Sigmoid colon (tissue), 7 donors: ENCODE results near the gene TGIF1. TPM values are rescaled to one million over a fixed set of nuclear protein-coding genes. Genes with fewer than 3 reads are reported as not detected.
"Not testable (repeated sequence)": the region's sequence is repeated elsewhere in the genome, so short reads cannot be mapped to it uniquely, and the experiment has no call there.

Source experiments
- DNase-seq: peaks from one replicate; pipeline ENCODE4 v3.0.0-alpha.2; 2019
- H3K27ac ChIP-seq, 4 donors: fragments of 200-600 bp; sonication (generic); one replicate each; pipeline ENCODE4 v1.5.1; 2016 to 2019; ENCODE audit warnings: mild to moderate bottlenecking in 1 of 4
- H3K27me3 ChIP-seq, 3 donors: fragments of 200-600 bp; sonication (generic); one replicate each; pipeline ENCODE4 v1.5.1; 2019; ENCODE audit warnings: mild to moderate bottlenecking in 1 of 3
- H3K36me3 ChIP-seq, 4 donors: fragments of 200-600 bp; sonication (generic); one replicate each; pipeline ENCODE4 v1.5.1; 2016 to 2019
- H3K4me1 ChIP-seq, 4 donors: fragments of 200-600 bp; sonication (generic); one replicate each; pipeline ENCODE4 v1.5.1; 2017 to 2019
- H3K4me3 ChIP-seq, 4 donors: fragments of 200-600 bp; sonication (generic); one replicate each; pipeline ENCODE4 v1.5.1; 2017 to 2019; ENCODE audit warnings: mild to moderate bottlenecking in 2 of 4, moderate library complexity in 1 of 4
- H3K9me3 ChIP-seq, 4 donors: fragments of 200-600 bp in 3 of 4; sonication (generic) in 3 of 4; one replicate each; pipeline versions ENCODE4 v1.5.1 to v1.6.1; 2013 to 2019
- EP300 ChIP-seq, 4 donors: sonication (generic); formaldehyde crosslinking; IDR thresholded peaks; one replicate each; pipeline ENCODE4 v1.6.1; 2017; ENCODE audit warnings: antibody characterized with exemption in 4 of 4
- POLR2A ChIP-seq, 2 donors: fragments of 450-650 bp; IDR thresholded peaks; one replicate each; pipeline ENCODE4 v1.6.1; 2016; ENCODE audit warnings: antibody characterized with exemption in 2 of 2, mild to moderate bottlenecking in 2 of 2, moderate library complexity in 2 of 2
- POLR2AphosphoS5 ChIP-seq, 4 donors: sonication (generic); formaldehyde crosslinking; IDR thresholded peaks; one replicate each; pipeline ENCODE4 v1.6.1; 2017; ENCODE audit warnings: antibody characterized with exemption in 4 of 4
- WGBS, 2 donors: extraction: QIAGEN DNeasy Blood & Tissue Kit; methylation state at CpG; one replicate each; pipeline ENCODE4 v1.1.7; 2013; 5-methylcytosine and 5-hydroxymethylcytosine counted together
- intact Hi-C: fragments of 100-400 bp; cut with DNase I; formaldehyde crosslinking; loops from one replicate; pipeline ENCODE4 v1.15.1; 2023
- polyA plus RNA-seq, 3 donors: library from polyadenylated mRNA; stranded (reverse); fragments of 200-250 nt; gene quantifications; one replicate each; pipeline ENCODE4 v1.2.3, GENCODE V29; 2013
- total RNA-seq, 4 donors: library from RNA; depleted of rRNA; stranded (reverse); fragments of >200 nt; gene quantifications; one replicate each; pipeline ENCODE4 v1.1.0, GENCODE V29; 2016
- TF ChIP-seq, protein P1 (sequence below), 4 experiments: fragments of 450-650 bp in 3 of 4; fragments of 200-600 bp in 1 of 4; IDR thresholded peaks; one replicate each; pipeline ENCODE4 v1.5.1; 2016 to 2019; ENCODE audit warnings: antibody characterized with exemption in 4 of 4, mild to moderate bottlenecking in 3 of 4, moderate library complexity in 2 of 4
- donor health status: healthy with polysubstance abuse.
- donor health status: Bipolar disorder and iron deficiency.
- donor health status: healthy.

TGIF1 gene
- total and polyA plus RNA-seq, 7 donors = 32.1 to 80.6 (median 49.9) TPM

- intact Hi-C loops = no loop called here
- WGBS, 2 donors = 33 to 36% methylated on average over 28 of the region's 28 CpGs
- DNase-seq = no peak
- H3K27ac ChIP-seq = no peak overlapping the region
- no peak for TF ChIP-seq EP300 (IDR thresholded peaks at IDR 0.05)
- no peak for TF ChIP-seq POLR2AphosphoS5 (IDR thresholded peaks at IDR 0.05)
- TF ChIP-seq POLR2A (IDR thresholded peaks at IDR 0.05) = no peak
- TF ChIP-seq, protein P1, sequence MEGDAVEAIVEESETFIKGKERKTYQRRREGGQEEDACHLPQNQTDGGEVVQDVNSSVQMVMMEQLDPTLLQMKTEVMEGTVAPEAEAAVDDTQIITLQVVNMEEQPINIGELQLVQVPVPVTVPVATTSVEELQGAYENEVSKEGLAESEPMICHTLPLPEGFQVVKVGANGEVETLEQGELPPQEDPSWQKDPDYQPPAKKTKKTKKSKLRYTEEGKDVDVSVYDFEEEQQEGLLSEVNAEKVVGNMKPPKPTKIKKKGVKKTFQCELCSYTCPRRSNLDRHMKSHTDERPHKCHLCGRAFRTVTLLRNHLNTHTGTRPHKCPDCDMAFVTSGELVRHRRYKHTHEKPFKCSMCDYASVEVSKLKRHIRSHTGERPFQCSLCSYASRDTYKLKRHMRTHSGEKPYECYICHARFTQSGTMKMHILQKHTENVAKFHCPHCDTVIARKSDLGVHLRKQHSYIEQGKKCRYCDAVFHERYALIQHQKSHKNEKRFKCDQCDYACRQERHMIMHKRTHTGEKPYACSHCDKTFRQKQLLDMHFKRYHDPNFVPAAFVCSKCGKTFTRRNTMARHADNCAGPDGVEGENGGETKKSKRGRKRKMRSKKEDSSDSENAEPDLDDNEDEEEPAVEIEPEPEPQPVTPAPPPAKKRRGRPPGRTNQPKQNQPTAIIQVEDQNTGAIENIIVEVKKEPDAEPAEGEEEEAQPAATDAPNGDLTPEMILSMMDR (IDR thresholded peaks at IDR 0.05) = no peak
- no peaks in the 10 kb centered on the region for H3K4me1 ChIP-seq
- H3K36me3 ChIP-seq = no peaks in the 10 kb centered on the region
- H3K27me3 ChIP-seq = peaks cover 0 to 7% (median 0%) of the 10 kb centered on the region in 3 donors
- no peaks in the 10 kb centered on the region for H3K9me3 ChIP-seq
- peak overlapping the region; percentile 18 to 38 (median 32) for H3K4me3 ChIP-seq
Observed at GRCh38 chr18:3411854-3412268, 38.1 kb upstream of the TGIF1 start.

DNA sequence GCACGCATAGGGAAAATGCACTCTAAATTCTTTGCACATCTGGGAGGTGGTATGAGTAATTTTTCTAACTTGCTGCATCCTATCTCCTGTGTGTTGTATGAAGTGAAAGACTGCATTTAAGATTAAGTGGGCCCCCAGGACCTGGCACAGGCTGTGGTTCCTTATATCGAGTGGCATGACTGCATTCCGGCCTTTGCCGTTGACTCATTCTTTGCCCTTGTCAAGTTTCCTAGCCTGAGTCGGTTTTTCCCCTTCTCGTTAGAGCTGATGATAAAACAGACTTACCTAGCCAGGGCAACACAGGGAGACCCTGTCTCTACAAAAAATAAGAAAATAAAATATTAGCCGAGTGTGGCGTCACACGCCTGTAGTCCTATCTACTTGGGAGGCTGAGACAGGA lies 37.4 kb upstream of the TGIF1 start:
- H3K27me3 ChIP-seq, H3K36me3 ChIP-seq, H3K4me3 ChIP-seq, intact Hi-C loops, DNase-seq, H3K27ac ChIP-seq, H3K4me1 ChIP-seq, H3K9me3 ChIP-seq: not testable (repeated sequence)
- WGBS, 2 donors = 69 to 82% methylated on average over 9 of the region's 9 CpGs

- Histone ChIP-seq H3K27ac (no peak overlapping the region), H3K27me3 (peaks cover 0 to 7% (median 0%) of the 10 kb centered on the region in 3 donors), H3K36me3 (no peaks in the 10 kb centered on the region), H3K9me3 (no peaks in the 10 kb centered on the region), H3K4me1 (no peaks in the 10 kb centered on the region), H3K4me3 (no peak overlapping the region)
- DNase-seq = no peak
- WGBS, 2 donors = 87 to 89% methylated on average over 11 of the region's 11 CpGs
- no peak for TF ChIP-seq POLR2A (IDR thresholded peaks at IDR 0.05)
- no peak for TF ChIP-seq EP300 (IDR thresholded peaks at IDR 0.05)
- TF ChIP-seq POLR2AphosphoS5 (IDR thresholded peaks at IDR 0.05) = no peak
- TF ChIP-seq, protein P1 (IDR thresholded peaks at IDR 0.05) = no peak
- intact Hi-C loops = no loop called here
Observed at GRCh38 chr18:3415110-3415509, 34.9 kb upstream of the TGIF1 start.

GRCh38 chr18:3418083-3418482 lies 31.9 kb upstream of the TGIF1 start:
- Histone ChIP-seq H3K27me3 (no peaks in the 10 kb centered on the region), H3K9me3 (no peaks in the 10 kb centered on the region), H3K4me1 (no peaks in the 10 kb centered on the region), H3K36me3 (no peaks in the 10 kb centered on the region), H3K27ac (no peak overlapping the region), H3K4me3 (no peak overlapping the region)
- 86 to 88% methylated on average over 2 of the region's 2 CpGs for WGBS, 2 donors
- DNase-seq = no peak
- intact Hi-C loops = no loop called here
- TF ChIP-seq POLR2AphosphoS5 (IDR thresholded peaks at IDR 0.05) (no peak), POLR2A (IDR thresholded peaks at IDR 0.05) (no peak), EP300 (IDR thresholded peaks at IDR 0.05) (no peak)
- TF ChIP-seq, protein P1 (IDR thresholded peaks at IDR 0.05) = no peak

- H3K9me3 ChIP-seq = no peaks in the 10 kb centered on the region
- H3K36me3 ChIP-seq = no peaks in the 10 kb centered on the region
- 92 to 95% methylated on average over 2 of the region's 2 CpGs for WGBS, 2 donors
- no peaks in the 10 kb centered on the region for H3K4me1 ChIP-seq
- intact Hi-C loops = no loop called here
- no peak overlapping the region for H3K4me3 ChIP-seq
- TF ChIP-seq EP300 (IDR thresholded peaks at IDR 0.05) (no peak), POLR2AphosphoS5 (IDR thresholded peaks at IDR 0.05) (no peak), POLR2A (IDR thresholded peaks at IDR 0.05) (no peak)
- TF ChIP-seq, protein P1 (IDR thresholded peaks at IDR 0.05) = no peak
- no peaks in the 10 kb centered on the region for H3K27me3 ChIP-seq
- no peak for DNase-seq
- H3K27ac ChIP-seq = no peak overlapping the region
Observed at GRCh38 chr18:3420919-3421279, 29.1 kb upstream of the TGIF1 start.
